GM13977 (cell line): Measurements from ENCODE around the gene GMPR.

Source experiments
- DNase-seq: peaks from one replicate; pipeline ENCODE4 v3.0.0; 2012; ENCODE audit warnings: low spot score
- CTCF ChIP-seq: IDR thresholded peaks from 2 replicates; pipeline ENCODE4 v1.5.1; 2012; ENCODE audit warnings: mild to moderate bottlenecking, control low read depth; ENCODE audit not compliant: insufficient read depth; ENCODE audit errors: extremely low read depth, missing control alignments
- in situ Hi-C: fragments of 300-500 bp; cut with MboI; formaldehyde crosslinking; loops from one replicate; pipeline ENCODE4 v1.12.0; 2022; ENCODE audit warnings: low sequenced_read_pairs, low pct_unique_long_range_greater_than_20kb, mixed read lengths, inconsistent platforms; ENCODE audit not compliant: unreplicated experiment

GMPR gene

GRCh38 chr6:16291739-16292138 lies 53.4 kb downstream of the GMPR start:
- in situ Hi-C loops = no loop called here
- no peak for TF ChIP-seq CTCF
- no peak for DNase-seq

GRCh38 chr6:16292432-16292831 lies 54.0 kb downstream of the GMPR start:
- TF ChIP-seq CTCF = no peak
- DNase-seq = no peak
- in situ Hi-C loops = no loop called here

GRCh38 chr6:16292942-16293341 lies 54.6 kb downstream of the GMPR start:
- in situ Hi-C loops = no loop called here
- no peak for DNase-seq
- no peak for TF ChIP-seq CTCF

- in situ Hi-C loops = no loop called here
- TF ChIP-seq CTCF = no peak
- DNase-seq = no peak
These were observed 56.0 kb downstream of the GMPR start for GRCh38 chr6:16294371-16294770.

GRCh38 chr6:16295060-16295459 lies 56.7 kb downstream of the GMPR start:
- in situ Hi-C loops = no loop called here
- TF ChIP-seq CTCF = no peak
- no peak for DNase-seq

- TF ChIP-seq CTCF = no peak
- no peak for DNase-seq
- in situ Hi-C loops = no loop called here
These were observed 57.1 kb downstream of the GMPR start for GRCh38 chr6:16295471-16295870.

- DNase-seq = no peak
- in situ Hi-C loops = no loop called here
- no peak for TF ChIP-seq CTCF
These were observed 57.8 kb downstream of the GMPR start for GRCh38 chr6:16296061-16296670.
